ENCODE measurements around the gene HMX1. TPM values are rescaled to one million over a fixed set of nuclear protein-coding genes. Genes with fewer than 3 reads are reported as not detected.

The HMX1 gene
- 0.38 TPM for polyA plus RNA-seq (2013, experiment 1 of 2)
- polyA plus RNA-seq (2013, experiment 2 of 2): 0.34 TPM

GRCh38 chr4:8871417-8872401 lies at the start of gene HMX1:
Gene HMX1 (minus strand): TSS chr4:8871839. CDS start chr4:8871614, 225 bp downstream.
- no peak within 1 kb of the TSS for H2BK120ac ChIP-seq (ENCODE audit: low read depth, low read length)
- H3K4me2 ChIP-seq (ENCODE audit: low read length): peak within 1 kb of the TSS; percentile 87
- H3K4ac ChIP-seq (ENCODE audit: low read depth, low read length): no peak within 1 kb of the TSS
- DNase-seq: peak; percentile 76
- H3K4me3 ChIP-seq (ENCODE audit: low read length): no peak within 1 kb of the TSS
- no peak within 1 kb of the TSS for H2BK5ac ChIP-seq (ENCODE audit: low read length)
- WGBS (ENCODE audit: extremely low coverage, insufficient coverage, low lambda C conversion rate): no CpG with 5 or more reads among the region's 134 CpGs
- peaks cover 90% of the 10 kb centered on the region for H3K27me3 ChIP-seq (ENCODE audit: insufficient read depth, low read length, poor library complexity)
- H2AK5ac ChIP-seq (ENCODE audit: low read length): no peak within 1 kb of the TSS
- peak within 1 kb of the TSS; percentile 66 for H3K9ac ChIP-seq (ENCODE audit: low read length)
- H4K8ac ChIP-seq (ENCODE audit: low read depth, low read length): no peak within 1 kb of the TSS
- H2BK15ac ChIP-seq (replicated peaks; ENCODE audit: low read depth): no peak within 1 kb of the TSS
- H3K23ac ChIP-seq (ENCODE audit: low read length): no peak within 1 kb of the TSS
- H3K79me2 ChIP-seq (ENCODE audit: control insufficient read depth, insufficient read depth, low read length): no peaks in the 10 kb centered on the region
- H3K79me1 ChIP-seq (ENCODE audit: low read length): no peaks in the 10 kb centered on the region
- no peak within 1 kb of the TSS for H3K18ac ChIP-seq (ENCODE audit: low read length)
- H3K36me3 ChIP-seq (ENCODE audit: control insufficient read depth, insufficient read depth, low read length): no peaks in the 10 kb centered on the region
- H3K56ac ChIP-seq (ENCODE audit: low read length): peak within 1 kb of the TSS; percentile 89
- no peak within 1 kb of the TSS for H4K5ac ChIP-seq (ENCODE audit: low read length)
- H3K27ac ChIP-seq (ENCODE audit: low read depth, low read length): no peak within 1 kb of the TSS
- peaks cover 2% of the 10 kb centered on the region for H3K4me1 ChIP-seq (ENCODE audit: control insufficient read depth, low read depth, low read length)

- no peaks in the 10 kb centered on the region for H3K4me1 ChIP-seq (ENCODE audit: control insufficient read depth, low read depth, low read length)
- no peak overlapping the region for H3K4ac ChIP-seq (ENCODE audit: low read depth, low read length)
- H4K8ac ChIP-seq (ENCODE audit: low read depth, low read length): no peak overlapping the region
- H3K56ac ChIP-seq (ENCODE audit: low read length): no peak overlapping the region
- no peak overlapping the region for H2BK15ac ChIP-seq (replicated peaks; ENCODE audit: low read depth)
- H3K27ac ChIP-seq (ENCODE audit: low read depth, low read length): no peak overlapping the region
- H3K27me3 ChIP-seq (ENCODE audit: insufficient read depth, low read length, poor library complexity): no peaks in the 10 kb centered on the region
- H2AK5ac ChIP-seq (ENCODE audit: low read length): no peak overlapping the region
- WGBS (ENCODE audit: extremely low coverage, insufficient coverage, low lambda C conversion rate): no CpG with 5 or more reads among the region's 10 CpGs
- H2BK120ac ChIP-seq (ENCODE audit: low read depth, low read length): no peak overlapping the region
- no peak overlapping the region for H3K23ac ChIP-seq (ENCODE audit: low read length)
- no peak overlapping the region for H3K4me3 ChIP-seq (ENCODE audit: low read length)
- no peak overlapping the region for H2BK5ac ChIP-seq (ENCODE audit: low read length)
- no peaks in the 10 kb centered on the region for H3K79me2 ChIP-seq (ENCODE audit: control insufficient read depth, insufficient read depth, low read length)
- H3K9ac ChIP-seq (ENCODE audit: low read length): no peak overlapping the region
- H4K5ac ChIP-seq (ENCODE audit: low read length): no peak overlapping the region
- no peaks in the 10 kb centered on the region for H3K79me1 ChIP-seq (ENCODE audit: low read length)
- no peak for DNase-seq
- H3K18ac ChIP-seq (ENCODE audit: low read length): no peak overlapping the region
- no peaks in the 10 kb centered on the region for H3K36me3 ChIP-seq (ENCODE audit: control insufficient read depth, insufficient read depth, low read length)
- H3K4me2 ChIP-seq (ENCODE audit: low read length): no peak overlapping the region
Measured at GRCh38 chr4:8920969-8921368, 49.3 kb upstream of the HMX1 start.

- H3K4me1 ChIP-seq (ENCODE audit: control insufficient read depth, low read depth, low read length): no peaks in the 10 kb centered on the region
- no peak overlapping the region for H4K8ac ChIP-seq (ENCODE audit: low read depth, low read length)
- DNase-seq: no peak
- no peak overlapping the region for H2BK5ac ChIP-seq (ENCODE audit: low read length)
- H3K9ac ChIP-seq (ENCODE audit: low read length): no peak overlapping the region
- no peak overlapping the region for H2BK120ac ChIP-seq (ENCODE audit: low read depth, low read length)
- H2AK5ac ChIP-seq (ENCODE audit: low read length): no peak overlapping the region
- no peak overlapping the region for H3K4ac ChIP-seq (ENCODE audit: low read depth, low read length)
- no peak overlapping the region for H3K27ac ChIP-seq (ENCODE audit: low read depth, low read length)
- no peaks in the 10 kb centered on the region for H3K27me3 ChIP-seq (ENCODE audit: insufficient read depth, low read length, poor library complexity)
- H3K23ac ChIP-seq (ENCODE audit: low read length): no peak overlapping the region
- H2BK15ac ChIP-seq (replicated peaks; ENCODE audit: low read depth): no peak overlapping the region
- no peaks in the 10 kb centered on the region for H3K36me3 ChIP-seq (ENCODE audit: control insufficient read depth, insufficient read depth, low read length)
- no peak overlapping the region for H3K56ac ChIP-seq (ENCODE audit: low read length)
- H3K18ac ChIP-seq (ENCODE audit: low read length): no peak overlapping the region
- no peak overlapping the region for H4K5ac ChIP-seq (ENCODE audit: low read length)
- H3K79me2 ChIP-seq (ENCODE audit: control insufficient read depth, insufficient read depth, low read length): no peaks in the 10 kb centered on the region
- no peak overlapping the region for H3K4me3 ChIP-seq (ENCODE audit: low read length)
- no peak overlapping the region for H3K4me2 ChIP-seq (ENCODE audit: low read length)
- WGBS (ENCODE audit: extremely low coverage, insufficient coverage, low lambda C conversion rate): no CpG with 5 or more reads among the region's 14 CpGs
- H3K79me1 ChIP-seq (ENCODE audit: low read length): no peaks in the 10 kb centered on the region
Measured at GRCh38 chr4:8920289-8920965, 48.8 kb upstream of the HMX1 start.

GRCh38 chr4:8919651-8920288 lies 48.1 kb upstream of the HMX1 start:
- DNase-seq: no peak
- H2BK15ac ChIP-seq (replicated peaks; ENCODE audit: low read depth): no peak overlapping the region
- no peak overlapping the region for H4K5ac ChIP-seq (ENCODE audit: low read length)
- no peaks in the 10 kb centered on the region for H3K27me3 ChIP-seq (ENCODE audit: insufficient read depth, low read length, poor library complexity)
- H2BK120ac ChIP-seq (ENCODE audit: low read depth, low read length): no peak overlapping the region
- H3K79me2 ChIP-seq (ENCODE audit: control insufficient read depth, insufficient read depth, low read length): no peaks in the 10 kb centered on the region
- no peaks in the 10 kb centered on the region for H3K36me3 ChIP-seq (ENCODE audit: control insufficient read depth, insufficient read depth, low read length)
- H4K8ac ChIP-seq (ENCODE audit: low read depth, low read length): no peak overlapping the region
- no peak overlapping the region for H3K18ac ChIP-seq (ENCODE audit: low read length)
- H2BK5ac ChIP-seq (ENCODE audit: low read length): no peak overlapping the region
- H3K9ac ChIP-seq (ENCODE audit: low read length): no peak overlapping the region
- WGBS (ENCODE audit: extremely low coverage, insufficient coverage, low lambda C conversion rate): no CpG with 5 or more reads among the region's 16 CpGs
- no peak overlapping the region for H3K56ac ChIP-seq (ENCODE audit: low read length)
- no peak overlapping the region for H3K4ac ChIP-seq (ENCODE audit: low read depth, low read length)
- no peak overlapping the region for H3K27ac ChIP-seq (ENCODE audit: low read depth, low read length)
- H3K4me2 ChIP-seq (ENCODE audit: low read length): no peak overlapping the region
- H2AK5ac ChIP-seq (ENCODE audit: low read length): no peak overlapping the region
- no peak overlapping the region for H3K23ac ChIP-seq (ENCODE audit: low read length)
- H3K4me3 ChIP-seq (ENCODE audit: low read length): no peak overlapping the region
- H3K79me1 ChIP-seq (ENCODE audit: low read length): no peaks in the 10 kb centered on the region
- no peaks in the 10 kb centered on the region for H3K4me1 ChIP-seq (ENCODE audit: control insufficient read depth, low read depth, low read length)

- H3K4me2 ChIP-seq (ENCODE audit: low read length): no peak overlapping the region
- H3K4me3 ChIP-seq (ENCODE audit: low read length): no peak overlapping the region
- H3K27ac ChIP-seq (ENCODE audit: low read depth, low read length): no peak overlapping the region
- no peak overlapping the region for H4K8ac ChIP-seq (ENCODE audit: low read depth, low read length)
- H2BK120ac ChIP-seq (ENCODE audit: low read depth, low read length): no peak overlapping the region
- H3K27me3 ChIP-seq (ENCODE audit: insufficient read depth, low read length, poor library complexity): no peaks in the 10 kb centered on the region
- no peak overlapping the region for H3K4ac ChIP-seq (ENCODE audit: low read depth, low read length)
- no peak overlapping the region for H2BK5ac ChIP-seq (ENCODE audit: low read length)
- no peak overlapping the region for H2AK5ac ChIP-seq (ENCODE audit: low read length)
- no peak overlapping the region for H3K18ac ChIP-seq (ENCODE audit: low read length)
- H2BK15ac ChIP-seq (replicated peaks; ENCODE audit: low read depth): no peak overlapping the region
- H3K9ac ChIP-seq (ENCODE audit: low read length): no peak overlapping the region
- WGBS (ENCODE audit: extremely low coverage, insufficient coverage, low lambda C conversion rate): no CpG with 5 or more reads among the region's 20 CpGs
- no peak overlapping the region for H3K23ac ChIP-seq (ENCODE audit: low read length)
- DNase-seq: peak; percentile 71
- H3K4me1 ChIP-seq (ENCODE audit: control insufficient read depth, low read depth, low read length): no peaks in the 10 kb centered on the region
- H3K79me2 ChIP-seq (ENCODE audit: control insufficient read depth, insufficient read depth, low read length): no peaks in the 10 kb centered on the region
- no peaks in the 10 kb centered on the region for H3K36me3 ChIP-seq (ENCODE audit: control insufficient read depth, insufficient read depth, low read length)
- H3K56ac ChIP-seq (ENCODE audit: low read length): no peak overlapping the region
- no peak overlapping the region for H4K5ac ChIP-seq (ENCODE audit: low read length)
- H3K79me1 ChIP-seq (ENCODE audit: low read length): no peaks in the 10 kb centered on the region
Measured at GRCh38 chr4:8917868-8918783, 46.5 kb upstream of the HMX1 start.
